HepG2 (cell line): Measurements from ENCODE around the gene MXD3. TPM values are rescaled to one million over a fixed set of nuclear protein-coding genes. Genes with fewer than 3 reads are reported as not detected.

Experiments used
- AGO2 ChIP-seq: fragments of 200-400 bp; formaldehyde crosslinking; optimal IDR thresholded peaks from 2 replicates; pipeline ENCODE3; 2017; ENCODE audit warnings: mild to moderate bottlenecking, low read depth, low read length, moderate library complexity
- DRAP1 ChIP-seq: IDR thresholded peaks from 2 replicates; pipeline ENCODE4 v1.6.1; 2016; ENCODE audit warnings: missing genetic modification reagents, missing compliant biosample characterization
- FOSL2 ChIP-seq: sonication (generic); formaldehyde crosslinking; IDR thresholded peaks from 2 replicates; pipeline ENCODE4 v1.4.0; 2020; ENCODE audit warnings: missing genetic modification reagents
- HIC2 ChIP-seq: sonication (generic); formaldehyde crosslinking; IDR thresholded peaks from 2 replicates; pipeline ENCODE4 v1.9.0; 2022; ENCODE audit warnings: low read depth, missing genetic modification reagents
- PATZ1 ChIP-seq: sonication (generic); formaldehyde crosslinking; IDR thresholded peaks from 2 replicates; pipeline ENCODE4 v1.4.0; 2020; ENCODE audit warnings: missing genetic modification reagents
- PCBP1 ChIP-seq: fragments of 200-400 bp; formaldehyde crosslinking; IDR thresholded peaks from 2 replicates; pipeline ENCODE4 v1.6.1; 2017; ENCODE audit warnings: mild to moderate bottlenecking, low read depth, low read length, borderline replicate concordance
- SOX6 ChIP-seq, 2 experiments: fragments of 450-650 bp in 1 of 2; sonication (generic) in 1 of 2; formaldehyde crosslinking in 1 of 2; IDR thresholded peaks; 2 replicates each; pipeline versions ENCODE4 v1.4.0 to v1.6.1; 2017 to 2020; ENCODE audit warnings: antibody characterized with exemption in 1 of 2, mild to moderate bottlenecking in 1 of 2, missing genetic modification reagents in 1 of 2
- SP4 ChIP-seq: sonication (generic); formaldehyde crosslinking; IDR thresholded peaks from 2 replicates; pipeline ENCODE4 v1.8.1; 2023; ENCODE audit warnings: mild to moderate bottlenecking, missing genetic modification reagents
- SPEN ChIP-seq: sonication (generic); formaldehyde crosslinking; IDR thresholded peaks from 2 replicates; pipeline ENCODE4 v1.5.1; 2020; ENCODE audit warnings: low read depth, mild to moderate bottlenecking, missing genetic modification reagents
- YEATS4 ChIP-seq: sonication (generic); formaldehyde crosslinking; IDR thresholded peaks from 2 replicates; pipeline ENCODE4 v1.4.0; 2020; ENCODE audit warnings: missing genetic modification reagents, borderline replicate concordance
- ZBTB37 ChIP-seq: sonication (generic); formaldehyde crosslinking; IDR thresholded peaks from 2 replicates; pipeline ENCODE4 v1.4.0; 2020; ENCODE audit warnings: mild to moderate bottlenecking, missing genetic modification reagents
- ZSCAN20 ChIP-seq: sonication (generic); formaldehyde crosslinking; IDR thresholded peaks from 2 replicates; pipeline ENCODE4 v1.4.0; 2020; ENCODE audit warnings: missing genetic modification reagents, mild to moderate bottlenecking, borderline replicate concordance
- polyA plus RNA-seq, 8 experiments: library from polyadenylated mRNA; depleted of rRNA in 3 of 8; stranded (reverse) in 7 of 8; unstranded in 1 of 8; fragments of >200 nt; fragmentation: Illumina TruSeq in 4 of 8; extraction: Trizol in 4 of 8; gene quantifications; 2 replicates each; pipeline versions ENCODE4 v1.2.1 to v1.2.3, GENCODE V29; 2011 to 2016; ENCODE audit warnings: low read depth in 4 of 8, missing spikeins in 1 of 8, mixed read lengths in 1 of 8; ENCODE audit not compliant: insufficient read depth in 1 of 8
- total RNA-seq, 5 experiments: library from RNA; depleted of rRNA; stranded (reverse); fragments of >200 nt; fragmentation: Illumina TruSeq; extraction: Trizol; gene quantifications; 2 replicates each; pipeline ENCODE4 v1.2.3, GENCODE V29; 2016; ENCODE audit warnings: low read depth in 1 of 5

The MXD3 gene
- total and polyA plus RNA-seq, 2 of the 13 experiments (the other 11 are each of a cell fraction or from before 2014, with no cell fraction given), result 10.5 to 12.8 TPM

- TF ChIP-seq SPEN (CRISPR knock-in tag), result no peak
- no peak for TF ChIP-seq ZSCAN20 (CRISPR knock-in tag)
- TF ChIP-seq PATZ1, result 0 out of 2 replicates have a peak, but pooled peaks have one; percentile 19
- peak; percentile 28; the same call in 1 of the 2 replicates for TF ChIP-seq HIC2 (CRISPR knock-in tag)
- peak; percentile 30; the same call in 1 of the 2 replicates for TF ChIP-seq DRAP1 (CRISPR knock-in tag)
- peak; percentile 54; the same call in 1 of the 2 replicates for TF ChIP-seq ZBTB37 (CRISPR knock-in tag)
- TF ChIP-seq AGO2, result peak; percentile 30
- TF ChIP-seq SOX6 (IDR thresholded peaks at IDR 0.05), result no peak
- TF ChIP-seq SOX6 (CRISPR knock-in tag; IDR thresholded peaks at IDR 0.05), result peak; percentile 60
- no peak for TF ChIP-seq YEATS4 (CRISPR knock-in tag)
- TF ChIP-seq SP4 (CRISPR knock-in tag), result 0 out of 2 replicates have a peak, but pooled peaks have one; percentile 16
- TF ChIP-seq PCBP1, result no peak
- peak; percentile 66; the same call in 1 of the 2 replicates for TF ChIP-seq FOSL2 (CRISPR knock-in tag)
Observed at GRCh38 chr5:177327539-177328522, 16.1 kb upstream of the MXD3 start (continued).
